KBM-7 (cell line): Measurements from ENCODE around the gene HIVEP1.

Experiments
- DNase-seq: peaks from one replicate; pipeline ENCODE4 v3.0.0-alpha.2; 2015
- in situ Hi-C: fragments of 300-500 bp; cut with MboI; formaldehyde crosslinking; loops from 2 replicates; pipeline ENCODE4 v1.14.3; 2020; ENCODE audit warnings: low sequenced_read_pairs, low pct_unique_long_range_greater_than_20kb, mixed read lengths

Gene HIVEP1

DNA sequence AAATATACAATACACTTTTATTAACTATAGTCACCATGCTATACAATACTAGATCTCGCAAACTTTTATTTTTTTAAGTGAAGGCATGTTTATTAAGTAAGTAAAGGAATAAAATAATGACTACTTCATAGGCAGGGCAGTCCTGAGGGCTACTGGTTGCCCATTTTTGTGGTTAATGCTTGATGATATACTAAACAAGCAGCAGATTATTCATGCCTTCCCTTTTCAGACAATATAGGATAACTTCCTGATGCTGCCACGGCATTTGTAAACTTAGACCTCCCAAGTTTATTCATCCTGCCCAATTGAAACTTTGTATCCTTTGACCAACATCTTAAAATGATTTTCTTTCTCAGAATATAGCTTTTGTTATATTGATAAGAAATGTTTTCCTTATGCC is 24.7 kb upstream of the HIVEP1 start:
- DNase-seq, result no peak

DNA sequence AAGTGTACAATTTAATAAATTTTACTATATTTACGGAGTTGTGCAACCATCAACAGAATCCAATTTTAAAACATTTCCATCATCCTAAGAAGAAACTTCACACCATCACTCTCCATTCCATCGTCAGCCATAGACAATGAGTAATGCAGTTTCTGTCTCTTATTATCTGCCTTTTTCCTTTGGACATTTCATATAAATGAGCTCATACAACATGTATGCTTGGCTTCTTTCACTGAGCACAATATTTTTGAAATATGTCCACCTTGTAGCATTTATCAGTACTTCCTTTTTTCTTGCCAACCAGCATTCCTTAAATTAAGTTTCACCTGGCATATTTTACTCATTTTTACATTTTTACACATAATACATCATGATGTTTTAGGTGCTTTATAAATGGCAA is 22.7 kb upstream of the HIVEP1 start:
- no peak for DNase-seq
- in situ Hi-C loops, result no loop called here

More for the DNA sequence above, 24.7 kb upstream of the HIVEP1 start:
- in situ Hi-C loops, result no loop called here

- DNase-seq, result no peak
These were observed 20.0 kb upstream of the HIVEP1 start for GRCh38 chr6:11992086-11992485.

DNA sequence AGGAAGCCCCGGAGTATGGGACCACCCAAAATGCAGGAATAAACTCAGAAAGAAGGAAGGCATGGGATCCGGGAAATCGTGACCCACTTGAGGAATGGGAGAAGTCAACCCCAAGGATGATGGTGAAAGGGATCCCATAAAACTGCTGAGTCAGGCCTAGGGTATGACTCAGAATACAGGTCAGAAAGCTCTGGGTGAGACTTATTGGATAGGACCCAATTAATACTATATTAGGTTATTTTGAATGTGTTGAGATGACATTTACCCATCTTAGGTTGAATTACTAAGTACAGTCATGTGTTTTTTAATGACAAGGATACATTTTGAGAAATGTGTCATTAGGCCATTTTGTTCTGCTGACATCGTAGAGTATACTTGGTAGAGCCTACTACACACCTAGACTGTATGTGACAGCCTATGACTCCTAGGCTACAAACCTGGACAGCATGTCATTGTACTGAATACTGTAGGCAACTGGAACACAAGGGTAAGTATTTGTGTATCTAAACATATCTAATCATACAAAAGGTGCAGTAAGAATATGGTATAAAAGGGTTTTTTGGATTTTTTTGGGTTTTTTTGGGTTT is 17.1 kb upstream of the HIVEP1 start:
- in situ Hi-C loops, result no loop called here
- DNase-seq, result no peak

More at GRCh38 chr6:11992086-11992485, 20.0 kb upstream of the HIVEP1 start:
- in situ Hi-C loops, result no loop called here

DNA sequence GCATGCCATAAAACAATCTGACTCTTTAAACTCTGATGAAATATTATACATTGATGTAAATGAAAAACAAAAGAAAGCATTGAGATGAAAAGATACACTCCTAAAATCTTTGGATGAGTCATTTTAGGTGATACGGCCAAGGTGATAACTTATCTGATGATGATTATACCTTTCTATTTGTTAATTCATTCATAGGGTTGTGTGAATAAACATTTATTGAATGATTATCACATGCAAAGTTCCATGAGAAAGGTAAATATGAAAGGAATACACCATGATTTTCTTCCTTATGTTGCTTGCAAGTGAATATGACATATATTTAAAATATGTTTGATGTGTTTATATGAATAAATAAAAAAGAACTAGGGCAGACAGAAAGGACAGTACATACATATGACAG is 15.4 kb upstream of the HIVEP1 start:
- in situ Hi-C loops, result no loop called here

GRCh38 chr6:11999246-11999645 is 12.9 kb upstream of the HIVEP1 start:
- no peak for DNase-seq
- in situ Hi-C loops, result no loop called here

More for the DNA sequence above, 15.4 kb upstream of the HIVEP1 start:
- no peak for DNase-seq

- DNase-seq, result no peak
- in situ Hi-C loops, result no loop called here
These were observed 11.9 kb upstream of the HIVEP1 start for GRCh38 chr6:12000174-12000573.

GRCh38 chr6:12001004-12001705 is 11.0 kb upstream of the HIVEP1 start:
- no peak for DNase-seq
- in situ Hi-C loops, result no loop called here

DNA sequence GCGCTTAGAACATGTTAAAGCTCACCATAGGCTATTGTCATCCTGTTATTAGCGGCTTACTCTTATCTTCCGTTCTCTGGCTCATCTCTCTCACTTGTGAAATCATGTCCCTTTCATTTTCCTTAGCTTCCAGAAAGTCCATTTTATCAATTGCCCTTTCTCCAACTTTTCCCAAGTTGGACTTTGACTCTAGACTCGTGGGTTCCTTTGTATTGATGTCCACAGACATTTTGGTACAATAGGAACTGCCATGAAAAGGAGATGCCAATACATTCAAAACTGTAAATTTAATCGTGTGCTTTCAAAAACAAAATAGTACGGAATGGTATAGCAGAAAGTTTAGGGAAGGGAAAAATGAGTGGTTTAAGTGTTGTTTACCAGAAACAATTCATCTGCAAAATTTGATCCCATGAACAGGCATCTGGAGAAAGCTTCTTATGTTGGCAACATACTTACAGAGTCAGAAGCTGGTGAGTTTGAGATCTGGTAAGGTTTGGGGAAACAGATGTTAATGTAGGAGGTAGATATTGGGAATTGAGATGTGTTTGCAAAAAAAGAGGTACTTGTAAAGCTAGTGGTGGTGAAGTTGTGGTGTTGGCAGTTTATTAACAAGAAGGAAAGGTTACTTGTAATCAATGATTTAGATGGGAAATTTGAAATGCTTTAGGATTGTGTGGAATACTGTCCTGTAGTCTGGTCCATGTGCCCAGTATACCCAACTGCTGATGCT is 10.2 kb upstream of the HIVEP1 start:
- peak; percentile 12 for DNase-seq
- in situ Hi-C loops, result no loop called here

DNA sequence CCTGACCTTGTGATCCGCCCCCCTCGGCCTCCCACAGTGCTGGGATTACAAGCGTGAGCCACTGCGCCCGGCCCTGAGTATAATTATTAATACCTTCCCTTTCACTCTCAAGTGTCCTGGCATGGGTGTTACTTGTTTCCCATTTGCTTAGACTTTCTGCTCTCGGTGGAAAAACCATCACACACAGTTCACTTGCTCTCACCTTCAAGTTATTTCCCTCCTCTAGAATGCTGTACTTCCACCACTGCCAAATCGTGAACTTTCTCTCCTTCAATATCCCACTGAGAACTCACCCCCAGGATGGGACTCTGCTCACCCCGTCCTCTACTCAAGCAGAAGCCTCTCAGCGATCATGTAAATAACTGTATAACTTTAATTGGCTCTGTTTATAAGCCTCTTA is 4.6 kb upstream of the HIVEP1 start:
- in situ Hi-C loops, result no loop called here

GRCh38 chr6:12007887-12008286 is 4.2 kb upstream of the HIVEP1 start:
- in situ Hi-C loops, result no loop called here
- DNase-seq, result no peak

More for the DNA sequence above, 4.6 kb upstream of the HIVEP1 start:
- no peak for DNase-seq

DNA sequence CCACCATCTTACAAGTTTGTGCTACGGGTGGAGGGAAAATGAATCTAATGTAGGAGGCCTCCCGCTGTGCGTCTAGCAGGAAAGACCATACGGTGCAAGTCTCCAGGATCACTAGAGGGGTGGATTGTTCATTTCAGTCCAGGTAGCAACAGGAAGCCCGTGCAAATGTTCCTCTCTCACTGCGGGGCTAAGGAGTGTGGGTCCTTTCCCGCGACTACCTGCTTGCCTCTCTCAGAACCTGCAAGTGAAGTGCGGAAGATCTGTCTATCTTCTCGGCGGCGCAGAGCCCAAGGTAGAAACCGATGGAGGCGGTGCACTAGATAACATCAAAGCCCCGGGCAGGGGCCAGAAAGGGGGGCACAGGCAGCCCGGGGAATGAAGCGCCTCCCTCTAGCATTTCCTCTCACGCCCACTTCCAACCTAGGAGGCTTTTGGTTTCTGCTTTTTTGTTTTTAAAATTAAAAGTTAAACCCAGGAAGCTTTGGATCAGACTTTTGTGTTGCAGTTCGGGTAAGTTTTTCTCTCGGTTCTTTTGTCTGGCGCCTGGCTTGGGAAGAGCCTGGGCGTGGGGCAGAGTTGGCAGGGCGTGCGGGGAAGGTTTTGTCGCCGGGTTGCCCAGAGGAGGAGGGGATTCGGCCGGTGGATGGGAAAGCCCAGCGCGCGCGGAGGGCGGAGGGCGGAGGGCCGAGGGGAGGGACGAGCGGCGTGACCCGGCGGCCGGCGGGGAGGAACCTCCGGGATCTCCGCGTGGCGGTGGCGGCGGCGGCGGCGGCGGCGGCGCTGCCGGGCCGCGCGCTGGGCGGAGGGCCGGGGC is 3.5 kb upstream of the HIVEP1 start:
- in situ Hi-C loops, result no loop called here
- DNase-seq, result peak; percentile 85

DNA sequence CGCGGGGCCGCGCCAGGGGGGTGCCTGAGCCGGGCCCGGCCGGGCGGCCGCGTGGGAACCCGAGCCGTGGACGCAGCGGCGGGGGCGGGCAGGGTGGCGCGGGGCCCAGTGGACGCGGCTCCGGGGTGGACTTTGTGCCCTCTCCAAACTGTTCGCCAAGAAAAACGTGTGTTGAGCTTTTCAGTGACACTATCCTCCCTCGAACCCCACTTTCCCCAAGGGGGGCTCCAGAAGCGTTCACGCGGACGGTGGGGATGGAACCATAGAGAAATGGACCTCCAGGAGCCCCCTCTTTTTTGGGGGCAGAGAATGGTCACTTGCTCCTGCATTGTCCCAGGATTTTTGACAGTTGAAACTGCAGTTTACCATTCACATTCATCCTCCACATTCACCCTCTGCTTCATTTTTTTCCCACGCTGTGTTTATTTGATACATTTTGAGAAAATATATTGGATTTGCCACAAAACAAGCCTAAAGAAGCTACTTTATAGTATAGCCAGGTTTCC is 2.9 kb upstream of the HIVEP1 start:
- DNase-seq, result peak; percentile 17
- in situ Hi-C loops, result no loop called here

DNA sequence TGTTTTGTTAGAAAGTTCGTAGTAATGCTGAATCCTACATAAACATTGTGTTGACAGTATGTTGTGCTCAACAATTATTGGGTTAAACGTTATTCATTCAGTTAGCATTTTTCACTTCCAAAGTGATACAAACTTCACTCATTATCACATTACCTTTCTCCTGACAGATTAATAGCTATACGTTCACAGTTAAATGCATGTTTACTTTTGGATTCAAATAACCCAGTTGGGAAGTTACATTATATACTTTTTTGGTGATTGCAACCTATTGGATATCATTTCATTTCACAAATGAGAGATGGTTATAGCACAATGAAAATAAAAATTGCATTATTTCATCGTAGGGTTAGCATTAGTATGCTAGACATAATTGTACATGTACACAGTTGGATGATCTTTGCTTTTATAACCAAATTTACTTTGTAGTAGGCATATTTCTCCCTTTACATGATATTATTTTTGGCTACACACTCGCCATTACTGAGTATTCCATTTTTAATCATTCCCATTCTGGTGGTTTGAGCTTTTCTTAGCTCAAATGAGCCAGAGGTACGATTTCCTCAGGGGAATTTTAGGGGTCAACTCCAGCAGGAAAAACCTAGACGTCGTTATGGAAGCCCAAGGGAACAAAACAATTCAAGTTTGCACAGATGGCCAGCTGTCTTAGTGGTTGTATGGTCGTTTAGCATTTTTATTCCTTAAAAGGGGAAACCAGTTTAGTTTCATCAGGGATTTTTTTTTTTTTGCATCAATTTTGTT is 2.1 kb upstream of the HIVEP1 start:
- DNase-seq, result peak; percentile 7
- in situ Hi-C loops, result no loop called here

DNA sequence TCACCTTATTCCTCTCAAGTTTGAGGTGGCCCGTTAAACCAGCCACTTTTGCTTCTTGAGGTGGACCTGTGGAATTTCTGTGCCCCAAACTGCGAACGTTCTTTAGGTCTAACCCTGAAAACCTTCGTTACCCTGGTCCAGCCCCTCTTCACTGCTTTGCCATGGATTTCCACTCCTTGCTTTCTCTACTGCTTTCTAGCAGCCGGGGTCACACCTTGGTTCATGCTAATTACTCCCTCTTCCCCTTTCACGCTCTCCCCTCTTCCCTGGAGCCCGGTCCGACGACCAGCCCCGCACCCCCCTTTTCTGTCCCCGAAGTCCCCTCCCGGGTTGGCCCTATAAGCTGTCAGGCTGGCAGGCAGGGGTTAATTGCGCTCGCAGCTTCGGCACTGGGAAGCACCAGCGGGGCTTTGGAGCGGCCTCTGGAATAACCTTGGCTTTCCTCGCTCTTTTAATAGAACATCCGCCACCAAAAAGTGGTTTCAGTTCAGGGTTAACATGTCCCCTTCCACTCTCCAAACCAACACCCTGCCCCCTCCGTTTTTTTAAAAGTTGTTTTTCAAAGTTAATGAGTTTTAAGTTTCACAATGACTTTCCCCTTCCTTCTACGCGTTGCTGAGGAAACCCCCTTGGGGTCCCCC is 1.4 kb upstream of the HIVEP1 start:
- no peak for DNase-seq
- in situ Hi-C loops, result no loop called here

GRCh38 chr6:12011276-12012037 is 655 bp upstream of the HIVEP1 start:
- in situ Hi-C loops, result no loop called here
- DNase-seq, result peak; percentile 94

GRCh38 chr6:12012558-12013306 is 620 bp downstream of the HIVEP1 start:
- peak; percentile 71 for DNase-seq
- in situ Hi-C loops, result no loop called here
